GM19043 (cell line): ENCODE data around the gene DPP10.

Experiments used
- ATAC-seq: cut with Tn5 transposase; IDR thresholded peaks from one replicate; pipeline ENCODE4 v1.9.1; 2021; ENCODE audit warnings: low read depth; ENCODE audit not compliant: unreplicated experiment

DPP10 gene

DNA sequence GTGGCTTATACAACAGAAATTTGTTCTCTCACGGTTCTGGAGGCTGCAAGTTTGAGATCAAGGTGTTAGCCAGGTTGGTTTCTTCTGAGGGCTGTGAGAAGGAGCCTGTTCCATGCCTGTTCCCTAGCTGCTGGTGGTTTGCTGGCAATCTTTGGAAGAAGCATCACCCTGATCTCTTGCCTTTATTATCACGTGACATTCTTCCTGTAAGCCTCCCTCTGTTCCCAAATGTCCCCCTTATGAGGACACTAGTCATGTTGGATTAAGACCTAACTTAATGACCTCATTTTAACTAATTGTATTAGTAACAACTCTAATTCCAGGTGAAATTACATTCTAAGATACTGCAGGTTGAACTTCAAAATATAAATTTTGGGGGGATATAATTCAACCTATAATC, 135.2 kb downstream of the DPP10 start:
- no peak for ATAC-seq

DNA sequence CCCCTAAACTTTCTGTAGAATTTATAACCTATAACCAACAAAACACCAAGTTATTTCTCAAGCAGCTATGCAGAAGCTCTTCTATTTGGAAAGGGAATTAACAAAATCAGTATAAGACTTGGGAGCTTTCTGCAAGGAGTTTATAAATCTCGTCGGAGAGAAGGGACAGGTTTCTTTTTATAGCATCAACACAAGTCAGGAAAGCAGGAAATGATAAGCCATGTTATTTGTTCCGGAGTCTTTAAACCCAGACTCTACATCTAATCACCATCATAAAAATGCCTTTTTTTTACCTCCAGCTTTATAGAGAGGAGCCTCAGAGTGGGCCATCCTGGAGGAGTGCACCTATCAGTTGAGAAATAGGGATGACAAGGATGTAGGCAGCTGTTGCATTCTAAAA, 137.1 kb downstream of the DPP10 start:
- no peak for ATAC-seq

DNA sequence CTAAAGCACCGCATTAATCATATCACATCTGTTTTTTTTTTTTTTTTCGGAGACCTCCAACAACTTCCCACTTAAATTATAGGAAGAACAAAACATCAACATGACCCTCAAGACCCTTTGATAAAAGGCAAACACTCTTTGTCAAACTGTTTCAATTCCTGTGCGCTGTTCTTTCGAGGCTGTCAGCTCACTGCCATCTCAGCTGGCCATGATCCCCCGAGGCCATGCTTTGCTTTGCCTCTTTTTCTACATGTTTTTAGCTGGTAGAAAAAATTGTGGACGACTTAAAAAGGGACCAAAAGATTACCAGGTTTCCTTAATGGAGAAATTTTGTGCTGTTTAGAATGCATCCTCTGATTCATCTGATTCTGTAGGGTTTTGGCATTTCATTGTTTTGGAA, 138.2 kb downstream of the DPP10 start:
- no peak for ATAC-seq

DNA sequence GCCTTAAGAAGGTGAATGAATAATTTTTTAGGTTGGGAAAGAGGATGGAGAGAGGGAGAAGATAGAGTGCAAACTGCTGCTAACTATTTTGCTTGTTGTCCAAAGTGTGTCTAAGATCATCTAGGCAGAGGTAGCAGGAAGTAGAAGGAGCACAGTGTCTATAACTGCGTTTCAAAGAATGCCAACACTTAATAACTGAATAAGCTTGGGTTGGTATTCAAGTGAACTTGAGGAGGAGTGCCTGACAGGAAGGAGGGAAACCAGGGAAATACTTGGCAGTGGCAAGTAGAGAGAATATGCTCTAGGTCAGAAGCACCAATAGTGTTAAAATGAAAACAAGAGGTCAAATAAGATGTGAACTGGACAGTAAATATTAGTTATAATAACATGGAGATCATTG, 155.9 kb downstream of the DPP10 start:
- no peak for ATAC-seq

DNA sequence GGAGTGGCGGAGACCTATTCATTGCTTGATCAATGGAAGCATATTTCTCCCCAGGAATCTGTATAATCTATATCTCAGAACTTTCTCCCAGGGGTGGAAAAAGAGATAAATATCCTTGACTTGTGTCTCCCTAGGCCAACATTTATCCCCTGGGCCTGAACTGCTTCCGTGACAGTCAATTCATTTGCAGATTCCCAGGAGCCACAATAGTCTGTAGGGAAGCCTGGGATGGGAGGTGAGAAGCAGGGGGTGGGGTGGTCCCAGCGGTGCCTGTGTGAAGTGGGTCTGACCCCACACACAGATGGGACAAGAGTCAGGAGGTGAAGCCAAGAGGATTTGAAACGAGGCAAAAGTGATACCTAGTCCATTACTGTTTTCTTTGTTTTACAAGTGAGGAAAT, 166.8 kb downstream of the DPP10 start:
- no peak for ATAC-seq

DNA sequence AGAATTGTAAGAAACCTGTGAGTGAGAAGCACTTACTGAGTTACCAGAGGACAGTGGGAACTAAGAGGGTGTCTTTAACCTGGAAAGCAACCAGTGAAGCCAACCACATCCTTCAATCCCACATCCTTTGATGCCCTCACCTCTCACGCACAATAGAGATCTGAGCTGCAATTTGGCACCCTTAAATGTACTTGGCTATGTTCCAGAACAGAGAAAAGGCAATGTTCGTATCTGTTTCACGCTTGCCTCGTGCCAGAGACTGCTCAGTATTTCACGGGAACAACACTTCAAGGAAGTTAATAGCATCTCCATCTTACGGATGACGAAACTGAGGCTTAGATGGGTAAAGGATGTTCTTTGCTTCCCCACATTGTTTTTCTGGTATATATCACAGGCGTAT, 167.4 kb downstream of the DPP10 start:
- ATAC-seq: no peak

DNA sequence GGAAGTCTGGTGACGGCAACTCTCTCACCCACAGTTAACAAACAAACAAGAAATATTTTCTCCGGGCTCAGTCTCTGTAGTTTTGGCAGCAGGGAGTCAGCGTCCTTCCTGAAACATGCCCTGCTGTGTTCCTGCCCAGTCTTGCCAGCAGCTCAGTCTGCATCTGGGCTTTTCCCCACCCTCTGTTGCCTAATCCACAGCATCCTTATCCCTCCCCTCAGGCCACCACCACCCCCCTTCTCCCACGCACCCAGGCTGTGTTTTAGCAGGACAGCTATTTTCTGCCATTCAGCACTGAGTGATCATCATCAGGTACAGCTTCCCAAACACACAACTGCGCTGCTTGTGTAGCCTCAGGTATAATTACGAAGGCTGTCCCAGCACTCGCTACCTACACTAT, 168.2 kb downstream of the DPP10 start:
- no peak for ATAC-seq

DNA sequence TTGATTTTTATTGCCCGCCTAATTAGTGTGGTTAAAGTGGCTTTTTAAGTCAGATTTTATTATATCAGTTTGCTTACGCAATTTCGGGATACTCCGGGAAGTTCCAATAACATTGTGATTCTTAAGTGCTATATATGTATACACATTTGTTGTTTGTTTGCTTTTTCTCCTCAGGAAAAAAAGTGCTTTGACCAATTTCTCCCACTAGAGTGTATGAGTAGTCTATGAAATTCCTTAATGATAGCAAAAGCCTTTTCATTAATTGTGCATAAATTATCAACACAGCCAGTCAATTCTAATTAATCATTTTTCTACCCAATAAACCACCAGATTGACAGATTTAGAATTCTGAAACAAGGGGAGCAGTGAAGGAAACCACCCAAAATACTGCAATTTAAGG, 172.2 kb downstream of the DPP10 start:
- no peak for ATAC-seq

DNA sequence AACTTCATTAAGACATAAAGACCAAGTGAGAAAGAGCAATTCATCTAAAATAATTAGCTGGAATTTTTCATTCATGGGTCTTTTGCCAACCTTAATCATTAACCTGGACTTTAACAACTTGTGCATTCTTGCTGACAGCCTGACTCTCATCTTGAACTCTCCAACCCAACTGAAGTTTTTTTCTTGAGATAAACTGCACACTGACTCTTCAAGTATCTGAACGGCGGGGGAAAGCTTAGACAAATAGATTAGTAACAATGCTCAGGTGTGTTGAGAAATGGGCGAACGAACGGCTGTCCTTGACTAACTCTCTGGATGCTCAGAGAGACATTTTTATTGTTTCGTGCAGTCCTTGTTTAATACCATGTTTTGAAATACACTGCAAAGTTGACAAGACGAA, 186.0 kb downstream of the DPP10 start:
- no peak for ATAC-seq

DNA sequence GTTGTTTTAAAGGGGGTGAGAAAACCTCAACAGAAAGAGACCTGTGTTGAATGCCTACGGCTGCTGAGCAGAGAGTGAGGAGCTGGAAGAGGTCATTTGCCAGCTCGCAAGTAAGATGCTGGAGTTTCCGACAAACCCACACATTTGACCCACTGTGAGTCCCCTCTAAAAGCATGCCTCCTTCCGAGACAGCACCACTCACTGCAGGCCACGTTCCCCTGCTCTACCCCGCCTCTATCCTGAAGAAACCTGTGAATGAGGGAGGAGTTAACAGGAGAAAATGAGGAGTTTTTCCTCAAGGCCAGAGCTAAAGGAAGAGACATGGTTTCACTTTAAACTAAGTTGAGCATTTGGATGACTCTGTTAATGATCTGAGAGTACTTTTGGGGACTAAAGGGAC, 188.7 kb downstream of the DPP10 start:
- no peak for ATAC-seq

DNA sequence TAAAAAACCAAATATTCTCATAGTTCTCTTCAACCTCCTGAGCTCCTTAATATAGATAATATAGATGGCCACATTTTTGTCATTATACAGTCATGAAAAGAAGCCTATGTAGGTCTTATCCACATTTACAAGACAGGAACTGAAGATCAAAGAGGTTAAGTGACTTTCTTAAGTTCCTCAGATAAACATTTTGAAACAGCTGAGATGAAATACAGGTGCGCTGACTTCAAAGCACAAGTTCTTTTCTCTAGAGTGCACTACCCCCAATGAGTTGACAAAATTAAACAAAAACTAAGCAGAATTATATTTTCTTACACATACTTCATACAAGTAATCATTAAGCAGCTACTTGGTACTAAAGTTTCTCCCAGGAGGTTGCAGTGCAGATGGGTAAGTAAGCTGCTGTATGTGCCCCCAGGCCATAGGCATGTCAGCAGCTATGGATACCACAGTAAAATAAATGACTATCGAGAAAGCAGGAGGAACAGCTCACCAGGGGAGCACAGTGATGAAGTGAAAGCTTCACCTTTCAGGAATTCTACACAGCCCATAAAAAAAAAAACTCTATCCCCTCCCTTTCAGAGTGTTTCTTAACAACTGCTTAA, 199.8 kb downstream of the DPP10 start:
- no peak for ATAC-seq

DNA sequence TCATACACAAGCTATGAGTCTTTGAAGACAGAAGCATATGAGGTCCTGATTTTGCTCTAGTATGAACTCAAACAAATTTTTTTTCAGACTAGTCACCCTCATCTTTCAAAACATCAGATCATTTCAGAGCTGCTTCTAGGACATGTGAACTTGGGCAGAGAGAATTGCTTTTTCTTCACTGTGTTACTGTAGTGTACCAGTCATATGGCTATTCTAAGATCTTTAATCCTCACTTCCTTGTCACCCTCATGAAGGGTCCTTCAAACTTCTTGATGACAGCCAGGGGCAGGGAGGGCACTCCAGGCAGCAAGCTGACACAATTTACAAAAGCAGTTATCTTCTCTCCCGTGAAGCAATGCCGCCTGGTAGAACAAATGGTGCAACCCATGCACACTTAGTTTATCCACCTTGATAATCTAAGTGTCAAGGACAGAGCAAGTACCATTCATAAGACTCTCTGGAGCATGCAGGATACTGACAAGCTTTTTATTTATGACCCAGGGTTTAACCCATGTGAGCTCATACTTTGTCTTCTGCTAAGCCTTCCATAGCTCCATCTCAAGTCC, 200.6 kb downstream of the DPP10 start:
- no peak for ATAC-seq

DNA sequence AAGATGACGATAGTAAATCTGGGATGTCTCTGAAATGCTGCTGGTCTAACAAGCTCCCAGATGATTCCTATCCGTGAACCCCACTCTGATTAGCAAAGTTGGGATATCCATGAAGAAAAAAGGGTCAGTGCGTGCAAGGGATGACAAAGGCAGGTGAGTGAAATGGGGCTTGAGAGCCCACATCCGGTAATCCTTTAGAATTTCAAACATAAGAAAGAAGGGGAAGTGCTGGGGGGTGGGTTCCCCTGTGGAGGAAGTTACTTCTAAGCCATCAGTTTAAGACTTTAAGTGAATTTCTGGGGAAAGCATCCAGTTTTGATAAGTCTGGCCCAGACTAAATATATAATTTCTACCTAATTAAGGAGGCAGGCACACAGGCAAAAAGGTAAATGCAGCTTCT, 209.5 kb downstream of the DPP10 start:
- ATAC-seq: no peak

DNA sequence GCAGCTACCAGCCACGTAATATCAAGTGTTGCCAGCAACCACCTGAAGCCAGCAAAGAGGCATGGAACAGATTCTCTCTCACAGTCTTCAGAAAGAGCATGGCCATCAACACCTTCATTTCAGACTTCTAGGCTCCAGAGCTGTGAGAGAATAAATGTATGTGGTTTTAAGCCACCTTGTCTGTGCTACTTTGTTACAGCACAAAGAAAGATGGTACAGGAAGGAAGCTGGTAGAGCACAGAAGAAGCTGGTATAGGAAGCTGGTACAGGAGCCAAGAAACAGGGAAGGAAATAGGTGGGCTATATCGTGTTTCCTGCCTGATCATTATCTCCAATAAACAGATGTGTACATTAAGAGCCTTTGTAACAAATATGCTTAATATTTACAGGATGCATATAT, 217.4 kb downstream of the DPP10 start:
- ATAC-seq: no peak

DNA sequence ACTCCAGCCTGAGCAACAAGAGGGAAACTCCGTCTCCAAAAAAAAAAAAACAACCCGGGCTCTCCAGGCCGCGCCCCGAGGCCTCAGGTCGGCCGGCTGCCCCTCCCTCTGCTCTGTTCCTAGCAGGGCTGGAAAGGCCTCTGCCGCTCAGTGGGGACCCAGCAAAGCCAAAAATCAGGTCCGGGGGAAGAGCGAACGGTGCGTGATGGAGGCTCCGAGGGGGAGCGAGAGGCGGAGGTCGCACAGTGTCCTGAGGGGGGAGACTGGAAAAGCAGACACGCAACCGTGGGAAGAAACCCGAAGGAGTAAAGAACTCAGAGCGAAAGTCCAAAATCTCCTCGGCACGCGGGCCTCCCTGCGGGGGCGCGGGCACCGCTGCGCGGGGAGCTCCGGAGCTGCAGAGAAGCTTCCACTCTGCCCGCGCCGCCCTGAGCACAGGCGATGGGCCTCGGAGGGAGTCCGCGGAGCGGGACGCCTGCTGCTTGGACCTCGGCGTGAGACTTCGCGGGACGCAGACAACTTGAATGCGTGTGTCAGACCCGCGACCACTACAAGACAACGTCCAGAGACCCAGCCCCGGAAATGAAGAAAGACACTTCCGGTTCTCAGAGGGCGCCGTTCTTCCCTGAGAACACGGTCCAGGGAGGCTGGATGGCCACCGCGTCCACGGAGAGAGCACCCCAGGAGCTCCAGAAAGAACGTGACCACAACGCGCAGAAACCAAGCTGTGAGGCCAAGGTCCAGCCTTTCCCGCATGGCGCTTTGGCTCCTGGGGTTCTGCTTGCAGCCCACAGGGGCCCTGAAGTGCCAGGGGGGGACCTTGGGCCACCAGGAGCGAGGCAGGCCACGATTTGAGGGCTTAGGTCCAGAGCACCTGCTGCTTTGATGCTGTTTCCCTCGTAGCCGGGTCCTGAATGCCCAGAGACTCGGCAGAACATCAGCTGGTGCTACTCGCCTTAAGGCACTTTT, 219.8 kb downstream of the DPP10 start:
- ATAC-seq: no peak

DNA sequence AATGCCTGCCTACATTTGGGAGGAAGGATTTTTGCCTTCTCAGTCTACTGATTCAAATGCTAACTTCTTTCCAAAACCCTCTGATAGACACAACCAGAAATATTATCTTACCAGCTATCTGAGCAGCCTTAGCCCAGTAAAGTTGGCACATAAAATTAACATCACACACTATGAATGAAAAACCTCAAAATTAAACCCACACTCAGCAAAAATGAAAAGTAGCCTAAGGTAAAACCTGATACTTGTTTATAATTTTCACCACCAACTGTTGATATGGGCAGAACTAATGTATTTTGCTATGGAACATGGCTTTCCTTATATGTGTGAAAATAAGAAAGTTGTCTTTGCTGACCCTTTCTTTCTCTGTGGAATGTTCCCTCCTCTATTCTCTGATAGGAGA, 226.0 kb downstream of the DPP10 start:
- ATAC-seq: no peak

DNA sequence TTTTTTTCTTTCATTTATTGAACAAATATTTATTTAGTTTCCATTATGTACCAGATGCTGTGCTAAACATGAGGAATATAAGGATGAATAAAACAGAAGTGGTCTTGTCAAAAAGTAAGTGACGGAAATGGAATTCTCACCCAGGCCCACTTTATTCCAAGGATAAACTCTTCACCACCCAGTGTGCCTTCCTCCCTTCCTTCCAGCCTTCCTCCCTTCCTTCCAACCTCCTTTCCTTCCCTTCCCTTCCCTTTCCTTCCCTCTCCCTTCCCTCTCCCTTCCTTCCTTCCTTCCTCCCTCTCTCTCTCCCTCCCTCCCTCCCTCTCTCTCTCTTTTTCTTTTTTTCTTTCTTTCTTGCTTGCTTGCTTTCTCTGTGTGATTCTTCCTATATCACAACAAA, 240.8 kb downstream of the DPP10 start:
- ATAC-seq: no peak

DNA sequence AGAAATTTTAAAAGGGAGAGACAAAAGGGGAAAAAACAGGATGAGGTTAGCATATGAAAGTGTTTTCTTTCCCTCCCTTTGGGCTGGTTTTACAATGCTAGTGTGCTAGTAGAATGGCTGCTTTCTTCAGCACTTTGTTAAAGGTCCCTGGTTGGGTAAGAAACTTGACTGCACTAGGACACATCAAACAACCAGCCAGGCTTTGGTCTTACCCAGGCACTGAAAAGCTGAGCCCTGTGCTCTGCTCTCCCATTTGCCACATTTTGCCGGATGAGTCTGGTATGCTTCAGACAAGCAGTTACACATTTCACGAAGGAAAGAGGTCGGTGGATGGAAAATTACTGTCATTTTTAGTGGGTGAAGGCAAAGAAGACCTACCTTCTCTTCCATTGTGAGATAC, 242.0 kb downstream of the DPP10 start:
- no peak for ATAC-seq

DNA sequence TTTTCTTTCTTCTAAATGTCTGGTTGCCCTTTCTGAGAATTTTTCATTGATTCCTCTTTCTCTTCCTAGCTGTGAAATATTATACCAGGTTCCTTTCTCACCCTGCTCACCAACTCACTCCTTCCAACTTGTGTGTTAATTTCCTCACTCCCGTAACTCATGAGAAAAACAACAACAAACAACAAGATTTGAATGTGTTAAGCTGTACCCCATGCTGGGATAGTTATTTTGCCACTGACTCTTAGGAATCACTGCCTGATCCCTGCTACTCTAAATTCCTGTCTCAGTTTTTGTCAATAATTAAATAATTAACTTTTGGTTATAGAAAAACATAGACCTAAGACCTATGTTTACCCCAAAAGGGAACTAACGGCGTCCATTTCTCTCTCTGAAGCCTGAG, 242.7 kb downstream of the DPP10 start:
- ATAC-seq: no peak

DNA sequence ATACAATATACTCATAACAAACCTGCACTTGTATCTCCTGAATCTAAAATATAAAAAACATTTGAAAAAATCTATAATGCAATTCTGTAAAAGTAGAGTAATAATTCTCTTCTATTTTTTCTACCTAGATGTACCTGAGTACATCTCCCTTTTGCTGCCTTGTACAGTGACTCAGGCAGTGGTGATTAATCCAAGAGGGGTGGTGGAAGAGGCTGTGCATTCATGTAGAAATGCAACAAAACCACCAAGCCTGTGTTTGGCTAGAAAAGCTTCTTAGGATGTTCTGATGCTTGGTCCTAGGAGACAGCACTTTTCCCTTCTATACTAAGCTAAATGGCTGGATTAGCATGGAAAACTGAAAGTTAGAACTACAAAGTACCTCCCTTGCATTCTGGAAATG, 245.8 kb downstream of the DPP10 start:
- no peak for ATAC-seq

DNA sequence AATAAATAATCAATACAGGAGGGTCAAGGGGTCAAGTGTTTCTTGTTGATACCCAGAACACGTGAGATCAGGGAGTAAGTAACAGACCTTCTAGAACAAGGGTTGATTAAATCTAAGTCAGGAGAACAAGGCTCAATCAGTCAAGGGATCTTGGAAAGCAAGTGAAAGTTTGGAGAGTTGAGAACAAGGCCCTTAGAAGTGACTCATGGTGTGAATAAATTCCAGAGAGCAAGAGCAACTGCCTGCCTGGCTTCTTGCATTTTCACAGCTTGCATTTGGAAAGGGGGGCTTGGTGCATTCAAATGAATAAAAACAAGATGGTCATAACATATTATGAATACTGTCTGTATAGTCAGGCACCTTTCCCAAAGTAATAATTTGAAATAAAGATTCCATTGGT, 256.1 kb downstream of the DPP10 start:
- no peak for ATAC-seq

DNA sequence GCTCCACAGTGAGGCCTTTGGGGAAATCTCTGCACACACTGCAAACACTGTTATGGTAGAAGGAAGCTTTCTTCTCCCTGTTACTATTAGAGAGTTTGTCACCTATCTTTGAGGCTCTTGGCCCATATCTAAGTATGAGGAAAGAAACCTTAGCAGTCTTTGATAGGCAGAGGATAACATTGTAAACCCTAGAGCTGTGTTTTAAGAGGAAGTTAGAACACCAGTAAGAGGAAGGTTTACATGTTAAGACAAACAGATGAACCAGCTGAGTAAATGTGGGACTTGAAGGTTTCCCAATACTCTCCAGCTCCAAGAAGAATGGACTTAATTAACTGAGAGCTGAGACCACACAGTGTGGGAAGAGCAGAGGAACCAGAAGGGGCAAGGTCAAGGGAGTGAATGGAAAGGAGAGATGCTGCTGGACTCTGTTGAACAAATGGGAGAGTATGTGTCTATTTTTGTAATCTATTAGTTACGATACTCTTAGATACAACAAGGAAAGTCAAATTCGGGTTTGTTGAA, 257.0 kb downstream of the DPP10 start:
- ATAC-seq: no peak
